PFSK-1 (cell line): ENCODE results near the gene ZFP36.

ENCODE experiments used
- FOXP2 ChIP-seq: optimal IDR thresholded peaks from 2 replicates; pipeline ENCODE3; 2011; ENCODE audit warnings: borderline replicate concordance, control low read depth, inconsistent platforms; ENCODE audit not compliant: insufficient read depth; ENCODE audit errors: extremely low read length, extremely low read depth
- POLR2AphosphoS5 ChIP-seq: IDR thresholded peaks from 2 replicates; pipeline ENCODE4 v1.6.1; 2012; ENCODE audit warnings: low read depth, mild to moderate bottlenecking, control low read depth, low read length, moderate library complexity
- SIN3A ChIP-seq: IDR thresholded peaks from 2 replicates; pipeline ENCODE4 v1.6.1; 2012; ENCODE audit warnings: mild to moderate bottlenecking, low read length, moderate library complexity, borderline replicate concordance; ENCODE audit not compliant: insufficient read depth
- TAF1 ChIP-seq: IDR thresholded peaks from 2 replicates; pipeline ENCODE4 v1.6.1; 2012; ENCODE audit warnings: low read length, control low read depth, borderline replicate concordance; ENCODE audit not compliant: insufficient read depth
- TF ChIP-seq, protein P1 (sequence below), 2 experiments: IDR thresholded peaks; 2 replicates each; pipeline versions ENCODE4 v1.6.1 to v1.8.0; 2011 to 2012; ENCODE audit warnings: low read depth in 2 of 2, low read length in 2 of 2, control low read depth in 1 of 2, inconsistent platforms in 1 of 2, mild to moderate bottlenecking in 1 of 2, moderate library complexity in 1 of 2; ENCODE audit not compliant: insufficient read depth in 1 of 2

Gene ZFP36

DNA sequence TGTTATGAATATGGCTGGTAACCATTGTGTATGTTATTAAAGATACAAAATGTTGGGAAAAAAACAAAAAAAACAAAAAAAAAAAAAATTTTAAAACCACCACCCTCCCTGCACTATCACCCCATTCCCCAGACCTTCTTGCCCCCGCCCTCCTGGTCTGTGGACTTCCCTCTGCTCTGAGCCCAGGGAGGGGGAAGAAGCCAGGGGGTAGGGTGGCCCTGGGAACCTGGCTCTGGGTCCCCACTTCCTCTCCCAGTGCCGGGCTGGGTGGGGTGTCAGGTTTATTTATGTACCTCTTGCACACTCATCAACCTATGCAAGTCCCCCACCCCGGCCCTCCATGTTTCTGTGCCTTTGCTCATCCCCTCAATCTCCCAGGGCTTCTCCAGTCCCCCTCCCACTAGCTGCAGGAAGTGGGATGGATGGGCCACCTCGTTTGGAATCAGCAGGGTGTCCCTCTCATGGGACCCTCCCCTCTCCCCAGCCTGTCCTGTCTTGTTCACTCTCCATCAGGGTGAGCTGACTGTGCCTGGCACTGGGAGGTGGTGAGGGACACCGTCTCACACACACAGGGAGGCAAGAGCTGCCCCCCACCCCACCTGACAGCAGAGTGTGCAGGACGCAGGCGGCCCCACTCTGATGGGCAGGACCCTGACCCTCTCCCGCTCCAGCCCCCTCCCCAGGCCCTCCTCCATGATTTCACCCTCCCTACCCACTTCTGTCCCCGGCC, 21.6 kb upstream of the ZFP36 start:
- TF ChIP-seq, protein P1, sequence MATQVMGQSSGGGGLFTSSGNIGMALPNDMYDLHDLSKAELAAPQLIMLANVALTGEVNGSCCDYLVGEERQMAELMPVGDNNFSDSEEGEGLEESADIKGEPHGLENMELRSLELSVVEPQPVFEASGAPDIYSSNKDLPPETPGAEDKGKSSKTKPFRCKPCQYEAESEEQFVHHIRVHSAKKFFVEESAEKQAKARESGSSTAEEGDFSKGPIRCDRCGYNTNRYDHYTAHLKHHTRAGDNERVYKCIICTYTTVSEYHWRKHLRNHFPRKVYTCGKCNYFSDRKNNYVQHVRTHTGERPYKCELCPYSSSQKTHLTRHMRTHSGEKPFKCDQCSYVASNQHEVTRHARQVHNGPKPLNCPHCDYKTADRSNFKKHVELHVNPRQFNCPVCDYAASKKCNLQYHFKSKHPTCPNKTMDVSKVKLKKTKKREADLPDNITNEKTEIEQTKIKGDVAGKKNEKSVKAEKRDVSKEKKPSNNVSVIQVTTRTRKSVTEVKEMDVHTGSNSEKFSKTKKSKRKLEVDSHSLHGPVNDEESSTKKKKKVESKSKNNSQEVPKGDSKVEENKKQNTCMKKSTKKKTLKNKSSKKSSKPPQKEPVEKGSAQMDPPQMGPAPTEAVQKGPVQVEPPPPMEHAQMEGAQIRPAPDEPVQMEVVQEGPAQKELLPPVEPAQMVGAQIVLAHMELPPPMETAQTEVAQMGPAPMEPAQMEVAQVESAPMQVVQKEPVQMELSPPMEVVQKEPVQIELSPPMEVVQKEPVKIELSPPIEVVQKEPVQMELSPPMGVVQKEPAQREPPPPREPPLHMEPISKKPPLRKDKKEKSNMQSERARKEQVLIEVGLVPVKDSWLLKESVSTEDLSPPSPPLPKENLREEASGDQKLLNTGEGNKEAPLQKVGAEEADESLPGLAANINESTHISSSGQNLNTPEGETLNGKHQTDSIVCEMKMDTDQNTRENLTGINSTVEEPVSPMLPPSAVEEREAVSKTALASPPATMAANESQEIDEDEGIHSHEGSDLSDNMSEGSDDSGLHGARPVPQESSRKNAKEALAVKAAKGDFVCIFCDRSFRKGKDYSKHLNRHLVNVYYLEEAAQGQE (IDR thresholded peaks at IDR 0.05; ENCODE audit: insufficient read depth in 1 of 2, low read depth in 2 of 2, low read length in 2 of 2): no peak
- TF ChIP-seq SIN3A (no peak), FOXP2 (no peak), POLR2AphosphoS5 (no peak), TAF1 (no peak)

DNA sequence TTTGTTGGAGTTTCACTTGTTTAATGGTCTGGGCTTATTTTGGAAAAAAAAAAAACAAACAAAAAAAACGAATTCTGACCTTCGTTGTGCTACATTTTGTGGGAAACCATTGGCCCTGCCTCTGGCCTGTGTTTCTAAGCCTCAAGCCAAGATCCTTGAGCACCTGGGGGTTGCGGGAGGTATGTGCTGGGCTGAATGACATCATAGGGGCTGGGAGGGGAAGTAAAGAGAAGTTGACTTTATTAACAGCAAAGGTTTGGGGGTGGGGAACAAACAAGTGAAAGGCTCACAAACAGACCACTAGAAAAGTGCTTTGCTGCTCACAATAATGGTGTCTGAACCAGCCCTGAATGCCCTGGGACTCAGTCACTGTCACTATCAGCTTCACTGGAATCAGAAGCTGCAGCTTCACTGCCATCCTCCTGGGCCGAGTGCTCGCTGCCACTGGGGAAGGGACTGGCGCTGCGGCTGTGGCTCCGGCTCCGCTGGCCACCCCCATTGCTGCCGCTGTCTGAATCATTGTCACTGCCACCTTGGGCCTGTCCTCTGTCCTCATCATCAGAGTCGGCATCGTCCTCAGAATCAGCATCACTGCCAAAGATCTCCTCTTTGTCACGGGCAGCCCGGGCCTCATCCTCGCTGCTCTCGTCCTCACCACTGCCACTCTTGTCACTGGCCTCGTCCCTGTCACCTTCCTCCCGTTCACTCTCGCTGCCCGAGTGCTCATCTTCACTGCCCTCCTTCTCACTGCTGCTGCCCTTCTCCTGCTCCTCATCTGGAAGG, 20.8 kb upstream of the ZFP36 start:
- no peak for TF ChIP-seq FOXP2
- TF ChIP-seq SIN3A: no peak
- TF ChIP-seq TAF1: no peak
- TF ChIP-seq POLR2AphosphoS5: no peak
- TF ChIP-seq, protein P1 (IDR thresholded peaks at IDR 0.05; ENCODE audit: insufficient read depth in 1 of 2, low read depth in 2 of 2, low read length in 2 of 2): no peak

DNA sequence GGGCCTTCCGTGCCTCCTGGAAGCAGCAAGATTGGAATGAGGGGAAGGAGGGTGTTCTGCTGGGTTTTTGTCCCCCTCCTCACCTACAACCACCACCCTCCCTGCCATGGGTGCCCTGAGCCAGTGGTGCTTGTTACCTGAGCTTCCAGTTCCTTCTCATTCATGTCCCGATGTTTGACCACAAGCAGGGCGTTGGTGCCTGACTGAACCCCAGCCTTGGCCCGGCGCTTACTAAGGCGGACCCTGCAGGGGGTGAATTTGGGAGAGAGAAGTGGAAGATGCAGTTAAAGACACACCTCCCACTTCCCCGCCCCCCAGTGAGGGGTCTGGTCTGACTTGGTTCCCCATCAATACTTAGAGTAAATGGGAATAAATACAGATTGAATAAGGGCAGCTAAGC, 20.1 kb upstream of the ZFP36 start:
- TF ChIP-seq, protein P1 (IDR thresholded peaks at IDR 0.05; ENCODE audit: insufficient read depth in 1 of 2, low read depth in 2 of 2, low read length in 2 of 2): no peak
- TF ChIP-seq TAF1 (no peak), POLR2AphosphoS5 (no peak), FOXP2 (no peak), SIN3A (no peak)

DNA sequence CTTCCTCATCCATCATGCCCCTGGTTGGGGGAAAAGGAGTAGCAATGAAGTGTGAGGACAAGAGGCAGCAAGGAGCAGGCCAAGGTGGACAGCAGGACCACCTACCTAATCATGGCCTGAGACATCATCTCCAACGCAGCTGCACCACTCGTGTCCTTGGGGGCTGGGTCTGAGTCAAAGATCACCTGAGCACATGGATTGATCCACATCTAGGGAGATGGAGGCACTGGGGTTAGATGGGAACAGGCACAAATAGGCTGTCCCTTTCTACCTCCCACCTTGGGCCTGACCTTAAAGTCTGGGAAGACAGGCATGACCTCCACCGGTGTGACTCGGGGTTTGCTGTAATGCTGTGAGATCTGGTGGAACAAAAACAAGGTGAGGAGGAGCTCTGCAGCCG, 18.0 kb upstream of the ZFP36 start:
- TF ChIP-seq, protein P1 (IDR thresholded peaks at IDR 0.05; ENCODE audit: insufficient read depth in 1 of 2, low read depth in 2 of 2, low read length in 2 of 2): no peak
- TF ChIP-seq FOXP2 (no peak), SIN3A (no peak), TAF1 (no peak), POLR2AphosphoS5 (no peak)
